Stomach smooth muscle (tissue), 2 donors: ENCODE measurements around the gene CLCF1.

Source experiments
- H3K27ac ChIP-seq: one replicate; pipeline ENCODE4 v1.7.0; 2013; ENCODE audit warnings: mild to moderate bottlenecking, low read length, inconsistent platforms
- H3K27me3 ChIP-seq, 2 donors: one replicate each; pipeline ENCODE4 v1.7.0; 2013; ENCODE audit warnings: low read length in 2 of 2; ENCODE audit not compliant: insufficient read depth in 2 of 2, control insufficient read depth in 1 of 2
- H3K36me3 ChIP-seq, 2 donors: one replicate each; pipeline ENCODE4 v1.7.0; 2013; ENCODE audit warnings: low read length in 2 of 2; ENCODE audit not compliant: control insufficient read depth in 2 of 2, insufficient read depth in 2 of 2
- H3K4me1 ChIP-seq: one replicate; pipeline ENCODE4 v1.7.0; 2013; ENCODE audit warnings: low read length; ENCODE audit not compliant: control insufficient read depth, insufficient read depth
- H3K4me3 ChIP-seq, 2 donors: one replicate each; pipeline ENCODE4 v1.7.0; 2013; ENCODE audit warnings: low read length in 2 of 2
- H3K9ac ChIP-seq, 2 donors: one replicate each; pipeline ENCODE4 v1.7.0; 2013; ENCODE audit warnings: low read length in 2 of 2, mild to moderate bottlenecking in 1 of 2
- H3K9me3 ChIP-seq, 2 donors: one replicate each; pipeline ENCODE4 v1.7.0; 2013; ENCODE audit warnings: low read length in 2 of 2; ENCODE audit not compliant: control insufficient read depth in 2 of 2
- donor health status: healthy.
- donor health status: Pancreatic carcinoma.

CLCF1 gene

GRCh38 chr11:67379061-67380058 lies 6.0 kb upstream of the CLCF1 start:
- no peaks in the 10 kb centered on the region for H3K9me3 ChIP-seq
- H3K4me3 ChIP-seq, result no peak overlapping the region

DNA sequence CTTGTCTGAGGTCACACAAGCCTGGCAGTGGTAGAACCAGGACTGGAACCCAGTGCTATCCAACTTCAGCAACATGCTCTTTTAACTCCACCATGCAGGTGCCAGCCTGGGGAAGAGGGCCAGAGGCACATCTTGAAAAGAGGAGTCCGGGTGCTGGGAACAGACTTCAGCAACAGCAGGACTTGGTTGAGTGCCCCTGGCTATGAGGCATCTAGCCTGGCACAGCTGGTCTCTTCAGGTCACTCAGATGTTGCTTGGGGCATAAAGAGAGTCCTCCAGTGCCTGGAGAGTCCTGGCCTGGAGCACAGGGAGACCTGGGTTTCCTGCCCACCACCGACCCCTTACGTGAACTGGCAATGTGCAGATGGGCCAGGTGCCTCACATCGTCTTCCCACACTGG lies 5.1 kb upstream of the CLCF1 start:
- H3K4me3 ChIP-seq, result no peak overlapping the region
- no peak overlapping the region for H3K9ac ChIP-seq
- no peak overlapping the region for H3K27ac ChIP-seq
- peaks cover 26% of the 10 kb centered on the region for H3K4me1 ChIP-seq
- H3K9me3 ChIP-seq, result no peaks in the 10 kb centered on the region
- H3K27me3 ChIP-seq, result no peaks in the 10 kb centered on the region
- no peaks in the 10 kb centered on the region for H3K36me3 ChIP-seq

More at GRCh38 chr11:67379061-67380058, 6.0 kb upstream of the CLCF1 start:
- H3K27me3 ChIP-seq, result no peaks in the 10 kb centered on the region
- H3K9ac ChIP-seq, result no peak overlapping the region
- no peaks in the 10 kb centered on the region for H3K36me3 ChIP-seq
- H3K4me1 ChIP-seq, result peaks cover 19% of the 10 kb centered on the region
- no peak overlapping the region for H3K27ac ChIP-seq

- Histone ChIP-seq H3K36me3 (no peaks in the 10 kb centered on the region), H3K27me3 (no peaks in the 10 kb centered on the region), H3K4me1 (peaks cover 20% of the 10 kb centered on the region), H3K9me3 (no peaks in the 10 kb centered on the region), H3K4me3 (no peak overlapping the region), H3K27ac (no peak overlapping the region), H3K9ac (no peak overlapping the region)
Measured at GRCh38 chr11:67376873-67377808, 3.7 kb upstream of the CLCF1 start.

DNA sequence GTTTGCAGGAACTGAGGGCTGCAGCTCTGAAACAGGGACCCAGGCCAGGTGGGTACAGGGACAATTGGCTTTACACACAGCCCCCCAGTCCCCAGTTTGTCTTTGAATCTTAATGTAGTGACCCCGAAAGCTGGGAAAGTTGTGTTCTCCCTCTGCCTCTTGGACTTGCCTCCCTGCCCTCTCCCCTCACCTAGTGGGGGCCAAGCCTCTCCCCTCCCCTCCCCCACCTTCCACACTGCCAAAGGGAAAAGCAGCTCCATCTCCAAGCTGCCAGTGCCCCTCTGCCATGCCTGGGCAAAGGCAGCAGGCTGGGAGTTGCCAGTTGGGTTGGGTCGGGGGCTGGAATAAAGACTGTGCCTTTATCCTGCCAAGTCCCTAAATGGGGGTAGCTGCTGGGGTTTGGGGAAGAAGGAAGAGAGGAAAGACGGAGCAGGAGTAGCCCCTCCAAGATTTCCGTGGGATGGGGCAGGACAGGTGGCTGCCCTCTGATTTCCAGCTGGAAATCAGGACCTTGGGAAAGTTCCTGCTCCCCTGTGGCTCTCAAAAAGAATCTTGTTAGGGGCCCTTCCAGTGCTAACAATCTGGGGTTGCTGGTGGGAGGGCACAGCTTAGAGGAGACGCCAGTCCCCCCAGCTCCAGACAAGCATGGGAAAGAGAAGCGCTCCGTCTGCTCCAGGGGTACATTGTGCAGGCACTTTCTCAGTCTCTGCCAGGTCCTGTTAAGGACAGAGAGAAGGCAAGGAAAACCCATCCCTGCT lies 2.8 kb upstream of the CLCF1 start:
- Histone ChIP-seq H3K9ac (no peak overlapping the region), H3K27me3 (no peaks in the 10 kb centered on the region), H3K36me3 (no peaks in the 10 kb centered on the region), H3K4me1 (peaks cover 27% of the 10 kb centered on the region), H3K27ac (no peak overlapping the region), H3K4me3 (no peak overlapping the region), H3K9me3 (no peaks in the 10 kb centered on the region)

DNA sequence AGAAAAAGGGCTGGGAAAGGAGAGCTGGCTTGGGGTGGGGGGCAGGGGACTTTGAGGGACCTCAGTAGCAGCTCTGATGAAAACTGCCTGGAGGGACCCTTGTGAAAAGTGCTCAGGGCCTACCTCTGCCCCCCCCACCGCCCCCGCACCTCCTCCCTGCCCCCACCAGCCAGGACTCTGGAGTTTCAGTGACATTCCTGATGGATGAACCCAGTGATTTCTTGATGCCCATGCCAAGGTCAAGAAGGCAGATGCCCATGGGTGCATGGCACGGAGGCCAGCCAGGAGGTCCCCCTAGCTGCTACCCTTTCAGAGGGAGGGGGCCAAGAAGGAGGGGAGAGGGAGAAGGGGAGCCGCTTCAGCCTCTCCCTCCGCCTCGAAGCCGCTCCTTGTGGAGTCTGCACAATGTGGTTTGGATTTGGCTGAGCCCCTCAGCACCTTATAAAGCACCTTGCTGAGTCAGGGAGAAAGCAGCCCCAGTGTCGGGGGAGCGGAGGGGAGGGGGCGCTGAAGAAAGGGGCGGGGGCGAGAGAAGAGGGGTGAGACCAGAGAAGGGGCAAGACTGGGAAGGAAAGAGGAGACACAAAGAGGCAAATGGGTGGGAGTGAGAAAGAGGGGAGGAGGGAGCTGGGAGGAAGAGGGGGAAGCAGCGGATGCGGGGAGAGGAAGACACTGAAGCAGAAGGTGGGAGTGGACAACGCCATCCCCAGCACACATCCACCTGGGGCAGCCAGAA lies 2.1 kb upstream of the CLCF1 start:
- no peaks in the 10 kb centered on the region for H3K27me3 ChIP-seq
- H3K27ac ChIP-seq, result no peak overlapping the region
- no peaks in the 10 kb centered on the region for H3K9me3 ChIP-seq
- no peak overlapping the region for H3K4me3 ChIP-seq
- no peak overlapping the region for H3K9ac ChIP-seq
- peaks cover 35% of the 10 kb centered on the region for H3K4me1 ChIP-seq
- no peaks in the 10 kb centered on the region for H3K36me3 ChIP-seq

GRCh38 chr11:67374571-67375281 lies 1.3 kb upstream of the CLCF1 start:
- H3K9ac ChIP-seq, result peak overlapping the region in 1 of 2 donors; percentile 92
- H3K4me1 ChIP-seq, result peaks cover 42% of the 10 kb centered on the region
- peak overlapping the region; percentile 55 to 64 for H3K4me3 ChIP-seq
- no peaks in the 10 kb centered on the region for H3K27me3 ChIP-seq
- H3K9me3 ChIP-seq, result no peaks in the 10 kb centered on the region
- H3K27ac ChIP-seq, result peak overlapping the region; percentile 89
- H3K36me3 ChIP-seq, result no peaks in the 10 kb centered on the region

- Histone ChIP-seq H3K27me3 (no peaks in the 10 kb centered on the region), H3K36me3 (no peaks in the 10 kb centered on the region), H3K27ac (peak overlapping the region; percentile 89), H3K4me1 (peaks cover 50% of the 10 kb centered on the region), H3K9me3 (no peaks in the 10 kb centered on the region), H3K9ac (peak overlapping the region; percentile 60 to 92), H3K4me3 (peak overlapping the region; percentile 63 to 76)
Measured at GRCh38 chr11:67373648-67374570, 511 bp upstream of the CLCF1 start.

DNA sequence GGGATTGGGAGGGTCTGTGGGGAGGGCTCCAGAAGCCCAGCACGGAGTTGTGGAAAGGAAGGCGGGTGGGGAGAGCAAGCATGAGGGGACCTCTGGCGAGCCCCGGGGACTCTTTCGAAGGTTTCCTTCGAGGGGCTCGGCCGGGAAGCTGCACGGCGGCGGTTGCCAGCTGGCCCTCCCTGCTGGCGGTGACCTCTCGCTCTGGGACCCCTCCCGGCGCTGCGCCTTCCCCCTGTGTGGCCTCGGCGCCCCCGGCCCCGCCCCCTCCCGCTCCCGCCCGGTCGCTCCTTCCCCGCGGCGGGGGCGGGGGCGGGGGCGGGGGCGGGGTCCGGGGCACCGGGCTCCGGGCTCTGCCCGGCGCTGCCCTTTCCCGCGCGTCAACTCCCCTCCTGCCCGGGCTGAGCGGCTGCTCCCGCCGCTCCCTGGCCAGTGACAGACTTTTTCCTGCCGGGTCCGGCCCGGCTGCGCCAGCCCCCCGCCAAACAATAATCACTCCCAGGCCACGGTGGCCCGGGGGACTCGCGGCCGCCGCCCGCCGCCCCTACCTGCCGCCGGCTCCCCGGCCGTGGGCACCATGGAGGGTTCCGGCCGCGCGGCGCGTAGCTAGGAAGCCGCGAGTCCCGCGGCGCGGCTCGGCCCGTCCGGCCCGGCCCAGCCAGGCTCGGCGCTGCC lies 941 bp downstream of the CLCF1 start:
- peak overlapping the region; percentile 76 to 79 for H3K4me3 ChIP-seq
- no peaks in the 10 kb centered on the region for H3K9me3 ChIP-seq
- H3K36me3 ChIP-seq, result no peaks in the 10 kb centered on the region
- H3K27me3 ChIP-seq, result no peaks in the 10 kb centered on the region
- H3K9ac ChIP-seq, result peak overlapping the region; percentile 69 to 92
- H3K4me1 ChIP-seq, result peaks cover 63% of the 10 kb centered on the region
- peak overlapping the region; percentile 96 for H3K27ac ChIP-seq
